GM12874 (cell line): ENCODE measurements around the gene SIK3.

Experiments
- CTCF ChIP-seq: IDR thresholded peaks from 2 replicates; pipeline ENCODE4 v1.5.1; 2011; ENCODE audit warnings: low read depth, mild to moderate bottlenecking, control low read depth, low read length, moderate library complexity; ENCODE audit not compliant: insufficient read depth

Gene SIK3

GRCh38 chr11:116843661-116844060, 254.6 kb downstream of the SIK3 start:
- no peak for TF ChIP-seq CTCF

GRCh38 chr11:116842909-116843308, 255.3 kb downstream of the SIK3 start:
- no peak for TF ChIP-seq CTCF

DNA sequence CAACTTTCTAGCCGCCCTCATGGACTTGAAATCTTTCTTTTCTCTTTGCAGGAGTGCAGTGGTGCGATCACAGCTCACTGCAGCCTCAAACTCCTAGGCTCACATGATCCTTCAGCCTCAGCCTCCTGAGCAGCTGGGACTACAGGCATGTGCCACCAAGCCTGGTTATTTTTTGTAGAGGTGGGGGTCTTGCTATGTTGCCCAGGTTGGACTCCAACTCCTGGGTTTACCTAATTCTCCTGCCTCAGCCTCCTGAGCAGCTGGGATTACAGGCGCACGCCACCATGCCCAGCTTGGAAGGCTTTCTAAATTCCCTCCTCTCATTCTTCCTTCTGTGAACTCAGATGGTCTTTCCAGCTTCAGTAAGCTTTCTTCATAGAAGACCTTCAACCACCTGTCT, 256.1 kb downstream of the SIK3 start:
- TF ChIP-seq CTCF: no peak

GRCh38 chr11:116840746-116841296, 257.4 kb downstream of the SIK3 start:
- no peak for TF ChIP-seq CTCF

GRCh38 chr11:116840224-116840745, 257.9 kb downstream of the SIK3 start:
- 0 out of 2 replicates have a peak, but pooled peaks have one; percentile 4 for TF ChIP-seq CTCF

- no peak for TF ChIP-seq CTCF
These were observed 259.7 kb downstream of the SIK3 start for GRCh38 chr11:116838321-116839084.

DNA sequence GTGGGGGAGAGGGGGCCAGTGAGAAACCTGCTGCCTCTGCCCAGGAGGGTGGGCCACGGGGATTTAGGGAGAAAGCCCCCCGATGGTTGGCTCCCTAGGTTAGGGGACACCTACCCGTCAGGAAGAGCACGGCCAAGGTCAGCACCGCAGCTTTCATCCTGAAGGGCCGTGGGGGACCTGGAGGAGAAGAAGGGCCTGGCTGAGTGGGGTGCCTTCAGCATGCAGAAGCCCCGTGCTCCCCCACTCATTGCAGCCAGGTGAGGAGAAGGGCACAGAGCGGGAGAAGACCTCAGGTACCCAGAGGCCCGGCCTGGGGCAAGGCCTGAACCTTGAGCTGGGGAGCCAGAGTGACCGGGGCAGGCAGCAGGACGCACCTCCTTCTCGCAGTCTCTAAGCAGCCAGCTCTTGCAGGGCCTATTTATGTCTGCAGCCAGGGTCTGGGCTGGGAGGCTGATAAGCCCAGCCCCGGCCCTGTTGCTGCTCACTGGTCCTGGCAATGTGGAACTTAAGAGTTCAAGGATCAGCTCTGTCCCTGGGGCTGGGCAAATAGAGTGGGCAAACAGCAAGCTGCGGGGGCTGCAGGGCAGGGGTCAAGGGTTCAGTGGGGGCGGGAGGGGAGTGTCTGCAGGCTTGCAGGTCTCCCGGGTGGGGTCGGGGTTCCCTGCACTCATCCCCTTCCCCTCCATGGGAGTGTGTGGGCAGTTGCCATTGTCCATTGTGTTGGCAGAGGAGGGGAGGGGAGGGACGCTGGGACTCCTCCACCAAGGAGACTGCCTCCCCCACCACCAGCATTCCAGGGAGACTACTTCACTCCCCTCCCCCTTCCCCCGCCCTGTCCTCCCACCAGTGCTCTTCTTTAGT, 260.8 kb downstream of the SIK3 start, which contains the start of gene APOA1:
Gene APOA1 (minus strand): TSS at position 392 of the 861 bp plus-strand sequence. CDS start 235 bp downstream, at position 157.
- no peak for TF ChIP-seq CTCF
